Myometrial cell (primary cell): ENCODE data around the gene NAPA. TPM values are rescaled to one million over a fixed set of nuclear protein-coding genes. Genes with fewer than 3 reads are reported as not detected.

Source experiments
- total RNA-seq: library from RNA; depleted of rRNA; stranded (reverse); fragments of >200 nt; gene quantifications from 2 replicates; pipeline ENCODE4 v1.2.3, GENCODE V29; 2015

The NAPA gene
- 133 and 153 TPM in 2 replicates for total RNA-seq

GRCh38 chr19:47514869-47515588 lies at the start of gene NAPA:
TSS of gene NAPA (minus strand) at chr19:47515063. CDS start at chr19:47514940, 123 bp downstream.

GRCh38 chr19:47483800-47484690 lies 30.8 kb downstream of the NAPA start, which contains the start of gene KPTN:
TSS of gene KPTN (minus strand) at chr19:47484219. CDS start at chr19:47484160, 59 bp downstream.

GRCh38 chr19:47471733-47472457 lies 43.0 kb downstream of the NAPA start, which contains the start of gene SLC8A2:
TSS of gene SLC8A2 (minus strand) at chr19:47471893. CDS start at chr19:47466403, 5,490 bp downstream.

Other genes starting within 250 kb of the NAPA start
- gene INAFM1, start 240.2 kb downstream of the NAPA start, total RNA-seq = 7.8 and 10.1 TPM in 2 replicates
- gene C5AR1, start 205.2 kb downstream of the NAPA start, total RNA-seq = not detected in 2 replicates
- gene C5AR2, start 182.9 kb downstream of the NAPA start, total RNA-seq = 0.18 TPM in 1 of 2 replicates, not detected in the other
- 10.6 and 13.8 TPM in 2 replicates for gene DHX34, start 165.7 kb downstream of the NAPA start, total RNA-seq
- gene MEIS3, start 95.5 kb downstream of the NAPA start, total RNA-seq = 40.8 and 44.7 TPM in 2 replicates
- gene SLC8A2, start 43.2 kb downstream of the NAPA start, total RNA-seq = not detected in 2 replicates
- 5.5 and 8.1 TPM in 2 replicates for gene KPTN, start 30.8 kb downstream of the NAPA start, total RNA-seq
- not detected in 2 replicates for gene ZNF541, start 58.1 kb upstream of the NAPA start, total RNA-seq
- 1.7 and 5.8 TPM in 2 replicates for gene BICRA, start 94.1 kb upstream of the NAPA start, total RNA-seq
- gene EHD2, start 198.4 kb upstream of the NAPA start, total RNA-seq = 141 and 157 TPM in 2 replicates
- 141 and 171 TPM in 2 replicates for gene NOP53, start 230.5 kb upstream of the NAPA start, total RNA-seq